Retina (tissue), 1 donor: ENCODE data around the gene ELOB.

Experiments
- DNase-seq: peaks from one replicate; pipeline ENCODE4 v3.0.0-alpha.2; 2016

Gene ELOB

GRCh38 chr16:2809149-2809760 lies 32.2 kb upstream of the ELOB start:
- DNase-seq, result no peak

GRCh38 chr16:2808181-2808580 lies 31.1 kb upstream of the ELOB start:
- no peak for DNase-seq

DNA sequence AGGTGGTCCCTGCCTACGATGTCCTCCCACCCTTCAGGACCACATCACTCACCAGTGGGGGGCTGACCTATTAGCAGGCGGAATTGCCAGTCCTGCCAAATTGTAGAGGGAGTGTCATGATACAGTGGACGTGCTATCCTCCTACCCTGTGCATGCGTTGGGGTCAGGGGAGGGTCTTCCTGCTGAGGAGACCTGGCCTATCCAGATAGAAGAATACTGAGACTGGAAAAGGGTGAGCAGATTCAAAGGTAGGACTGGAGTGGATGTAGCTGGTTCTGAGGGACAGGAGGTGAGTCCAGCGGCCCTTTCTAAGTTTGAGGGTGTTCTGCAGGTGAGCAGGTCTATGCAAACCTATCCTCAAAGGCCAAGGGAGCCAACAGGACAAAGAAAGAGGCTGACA lies 29.2 kb upstream of the ELOB start:
- no peak for DNase-seq

DNA sequence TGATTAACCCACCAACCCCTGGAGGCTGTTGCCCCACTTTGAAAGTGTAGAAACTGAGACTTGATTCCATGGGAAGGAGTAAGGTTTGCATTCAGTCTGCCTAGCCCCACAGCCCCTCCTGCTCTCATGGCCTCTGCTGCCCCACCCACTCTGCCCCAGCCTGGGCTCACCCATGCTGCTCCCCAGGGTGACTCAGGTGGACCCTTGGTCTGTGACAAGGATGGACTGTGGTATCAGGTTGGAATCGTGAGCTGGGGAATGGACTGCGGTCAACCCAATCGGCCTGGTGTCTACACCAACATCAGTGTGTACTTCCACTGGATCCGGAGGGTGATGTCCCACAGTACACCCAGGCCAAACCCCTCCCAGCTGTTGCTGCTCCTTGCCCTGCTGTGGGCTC lies 27.6 kb upstream of the ELOB start:
- no peak for DNase-seq

DNA sequence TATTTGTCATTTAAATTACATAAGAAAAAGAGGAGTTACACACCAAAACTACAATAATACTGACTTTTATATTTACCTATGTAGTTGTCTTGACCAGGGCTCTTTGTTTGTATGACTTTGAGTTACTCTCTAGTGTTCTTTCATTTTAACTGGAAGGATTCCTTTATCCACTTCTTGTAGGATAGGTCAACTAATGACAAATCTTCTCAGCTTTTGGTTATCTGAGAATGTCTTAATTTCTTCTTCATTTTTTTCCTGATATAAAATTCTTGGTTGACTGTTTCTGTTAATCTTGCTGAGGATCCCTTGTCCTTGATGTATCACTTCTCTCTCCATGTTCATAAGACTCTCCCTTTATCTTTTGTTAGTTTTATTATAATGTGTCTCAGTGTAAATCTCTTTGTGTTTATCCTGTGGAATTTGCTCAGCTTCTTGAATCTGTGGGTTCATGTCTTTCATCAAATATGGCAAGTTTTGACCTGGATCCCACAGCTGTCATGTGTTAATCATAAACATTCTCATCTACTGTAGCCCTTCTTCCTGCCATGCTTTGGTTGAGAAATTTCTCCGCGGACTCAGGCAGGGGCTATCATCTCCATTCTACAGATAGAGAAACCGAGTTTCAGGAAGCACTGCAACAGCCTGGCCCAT lies 26.6 kb upstream of the ELOB start:
- no peak for DNase-seq

GRCh38 chr16:2799859-2800226 lies 22.8 kb upstream of the ELOB start:
- no peak for DNase-seq

GRCh38 chr16:2799205-2799858 lies 22.3 kb upstream of the ELOB start:
- no peak for DNase-seq

- no peak for DNase-seq
Measured at GRCh38 chr16:2798723-2799204, 21.7 kb upstream of the ELOB start.

DNA sequence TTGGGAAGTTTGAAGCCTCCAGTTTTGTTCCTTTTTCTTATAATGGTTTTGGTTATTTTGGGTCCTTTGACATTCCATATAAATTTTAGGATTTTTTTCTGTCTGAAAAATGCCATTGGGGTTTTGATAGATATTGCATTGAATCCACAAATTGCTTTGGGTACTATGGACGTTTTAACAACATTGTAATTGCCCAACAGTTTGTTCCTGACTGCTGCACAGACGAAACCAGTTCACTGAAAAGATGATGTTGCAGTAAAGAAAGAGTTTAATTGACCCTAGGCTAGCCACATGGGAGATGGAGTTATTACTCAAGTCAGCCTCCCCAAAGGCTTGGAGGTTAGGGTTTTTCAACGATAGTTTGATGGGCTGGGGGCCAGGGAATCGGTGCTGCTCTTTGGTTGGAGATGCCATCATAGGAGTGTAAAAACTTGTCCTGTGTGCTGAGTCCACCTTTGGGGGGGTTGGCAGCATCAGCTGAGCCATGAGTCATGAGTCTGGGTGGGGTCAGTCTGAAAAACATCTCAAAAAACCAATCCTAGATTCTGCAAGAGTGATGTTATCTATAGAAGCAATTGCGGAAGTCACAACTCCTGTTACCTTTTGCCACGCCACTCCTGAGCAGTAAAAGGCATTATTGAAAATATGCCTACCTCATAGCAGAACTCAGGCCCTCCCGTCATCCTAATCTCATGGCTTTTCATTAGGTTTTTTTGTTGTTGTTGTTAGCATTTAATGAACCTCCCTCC lies 18.5 kb upstream of the ELOB start:
- no peak for DNase-seq

- no peak for DNase-seq
Measured at GRCh38 chr16:2792940-2793339, 15.9 kb upstream of the ELOB start.

DNA sequence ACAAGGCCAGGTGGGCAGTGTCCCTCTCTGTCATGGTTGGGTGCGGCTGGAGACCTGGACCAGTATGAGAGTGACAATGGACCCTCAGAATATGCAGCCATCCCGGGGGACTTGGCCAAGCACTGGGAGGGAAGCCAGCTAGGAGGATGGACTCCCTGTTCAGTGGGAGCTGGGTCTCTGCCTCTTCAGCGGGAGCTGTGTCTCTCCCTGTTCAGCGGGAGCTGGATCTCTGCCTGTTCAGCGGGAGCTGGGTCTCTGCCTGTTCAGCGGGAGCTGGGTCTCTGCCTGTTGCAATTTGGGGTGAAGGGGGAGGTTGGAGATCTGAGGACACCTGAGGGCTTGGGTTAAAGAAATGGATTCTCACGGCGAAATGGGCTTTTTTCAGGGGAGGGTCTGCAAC lies 14.1 kb upstream of the ELOB start:
- DNase-seq, result no peak

DNA sequence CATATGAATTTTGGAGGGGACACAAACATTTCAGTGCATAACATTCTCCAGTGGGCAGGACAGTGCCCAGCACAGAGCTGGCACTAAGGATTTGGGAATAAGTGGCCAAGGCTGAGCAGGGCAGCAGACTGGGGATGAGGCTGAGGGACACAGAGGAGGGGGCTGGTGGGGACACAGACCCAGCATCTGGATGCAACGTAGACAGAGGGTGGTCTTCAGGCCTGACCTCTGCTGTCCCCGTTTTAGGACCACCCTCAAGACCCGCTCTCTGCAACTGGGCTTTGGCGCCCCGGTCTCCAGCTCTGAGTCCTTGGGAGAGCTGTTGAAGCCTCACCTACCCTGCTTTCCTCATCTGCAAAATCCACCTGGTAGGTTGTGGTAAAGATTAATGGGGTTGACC lies 13.6 kb upstream of the ELOB start:
- DNase-seq, result no peak

DNA sequence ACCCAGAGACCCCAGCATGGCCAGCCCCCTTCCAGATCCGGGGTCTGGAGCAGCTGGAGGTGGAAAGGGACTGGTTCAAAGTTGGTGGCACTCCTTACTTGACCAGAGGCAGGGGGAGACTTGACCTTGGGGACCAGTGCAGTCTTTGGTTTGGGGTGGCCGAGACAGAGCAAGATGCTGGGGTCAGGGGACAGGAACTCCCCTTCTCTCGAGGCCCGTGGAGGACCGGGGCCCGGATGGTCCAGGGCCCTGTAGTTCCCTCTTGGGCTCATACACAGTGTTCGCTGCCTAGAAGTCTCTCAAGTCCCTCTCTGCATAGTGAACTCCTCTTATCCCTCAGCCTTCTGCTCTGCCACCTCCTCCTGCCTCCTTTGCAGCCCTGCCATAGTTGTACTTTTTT lies 10.9 kb upstream of the ELOB start:
- DNase-seq, result no peak

DNA sequence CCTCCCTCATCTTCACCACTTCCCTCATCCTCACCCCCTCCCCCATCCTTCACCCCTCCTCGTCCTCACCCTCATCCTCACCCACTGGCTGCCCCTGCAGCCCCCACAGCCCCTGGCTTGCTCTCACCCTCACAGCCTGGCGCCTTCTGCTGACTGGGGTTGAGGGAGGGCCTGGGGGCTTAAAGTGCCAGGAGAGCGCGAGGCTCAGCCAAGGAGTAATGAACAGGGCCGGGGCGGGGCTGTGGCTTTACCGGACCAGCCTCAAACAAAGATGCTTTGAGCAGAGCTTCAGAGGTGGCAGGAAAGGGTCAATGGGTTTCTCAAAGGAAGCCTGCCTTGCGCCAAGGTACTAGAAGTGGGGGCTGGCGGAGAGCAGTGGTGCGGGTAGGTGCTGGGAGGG lies 10.3 kb upstream of the ELOB start, which contains the start of gene PRSS33:
TSS of gene PRSS33 (minus strand) at position 155 of the 400 bp plus-strand sequence. CDS start 1,013 bp downstream, outside the sequence.
- DNase-seq, result no peak

DNA sequence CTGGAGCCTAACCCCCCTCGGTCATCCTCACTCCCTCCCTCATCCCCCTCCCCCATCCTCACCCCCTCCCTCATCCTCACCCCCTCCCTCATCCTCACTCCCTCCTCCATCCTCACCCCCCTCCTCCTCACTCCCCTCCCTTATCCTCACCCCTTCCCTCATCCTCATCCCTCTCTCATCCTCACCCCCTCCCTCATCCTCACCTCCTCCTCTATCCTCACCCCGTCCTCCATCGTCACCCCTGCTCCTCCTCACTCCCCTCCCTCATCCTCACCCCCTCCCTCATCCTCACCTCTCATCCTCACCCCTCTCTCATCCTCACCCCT lies 9.7 kb upstream of the ELOB start:
- no peak for DNase-seq

GRCh38 chr16:2786061-2786825 lies 9.2 kb upstream of the ELOB start:
- DNase-seq, result no peak

DNA sequence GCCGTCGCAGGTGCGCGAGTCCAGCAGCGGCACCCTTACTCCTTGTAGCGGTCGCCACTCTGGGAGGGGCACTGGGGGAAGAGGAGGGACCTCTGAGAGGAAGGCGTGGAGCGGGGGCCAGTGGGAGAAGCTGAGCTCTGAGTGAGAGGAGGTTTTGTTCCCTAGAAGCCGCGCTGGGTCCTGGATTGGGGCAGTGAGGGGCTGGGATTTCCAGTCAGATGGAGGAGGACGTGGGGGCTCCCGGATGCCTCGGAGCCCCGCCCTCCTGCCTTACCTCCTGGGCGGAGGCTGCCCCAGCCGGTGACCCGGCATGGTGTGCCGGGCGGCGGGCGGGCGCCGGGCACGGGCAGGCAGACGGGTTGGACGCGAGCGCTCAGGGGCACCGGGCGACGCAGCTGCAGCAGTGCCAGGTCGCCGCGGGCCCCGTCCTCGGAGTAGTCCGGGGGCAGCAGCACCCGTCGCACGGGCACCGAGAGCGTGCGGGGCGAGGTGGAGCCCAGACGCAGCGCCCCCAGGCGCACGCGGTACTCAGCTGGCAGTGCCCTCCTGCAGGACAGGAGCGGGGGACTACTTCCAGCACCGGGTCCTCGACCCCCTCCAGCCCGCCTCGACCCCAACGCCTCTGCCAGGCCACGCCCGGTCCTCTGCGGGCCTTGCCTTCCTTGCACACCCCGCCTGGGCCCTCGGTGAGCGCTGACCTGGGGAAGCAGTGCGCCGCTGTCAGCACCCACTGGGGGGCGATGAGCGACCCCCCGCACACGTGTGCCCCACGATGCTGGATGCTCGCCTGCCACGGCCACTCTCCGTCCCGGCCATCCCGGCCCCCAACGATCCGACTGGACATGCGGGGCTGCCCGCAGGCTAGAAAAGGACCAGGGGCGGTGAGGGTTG lies 8.3 kb upstream of the ELOB start:
- DNase-seq, result peak; percentile 43

DNA sequence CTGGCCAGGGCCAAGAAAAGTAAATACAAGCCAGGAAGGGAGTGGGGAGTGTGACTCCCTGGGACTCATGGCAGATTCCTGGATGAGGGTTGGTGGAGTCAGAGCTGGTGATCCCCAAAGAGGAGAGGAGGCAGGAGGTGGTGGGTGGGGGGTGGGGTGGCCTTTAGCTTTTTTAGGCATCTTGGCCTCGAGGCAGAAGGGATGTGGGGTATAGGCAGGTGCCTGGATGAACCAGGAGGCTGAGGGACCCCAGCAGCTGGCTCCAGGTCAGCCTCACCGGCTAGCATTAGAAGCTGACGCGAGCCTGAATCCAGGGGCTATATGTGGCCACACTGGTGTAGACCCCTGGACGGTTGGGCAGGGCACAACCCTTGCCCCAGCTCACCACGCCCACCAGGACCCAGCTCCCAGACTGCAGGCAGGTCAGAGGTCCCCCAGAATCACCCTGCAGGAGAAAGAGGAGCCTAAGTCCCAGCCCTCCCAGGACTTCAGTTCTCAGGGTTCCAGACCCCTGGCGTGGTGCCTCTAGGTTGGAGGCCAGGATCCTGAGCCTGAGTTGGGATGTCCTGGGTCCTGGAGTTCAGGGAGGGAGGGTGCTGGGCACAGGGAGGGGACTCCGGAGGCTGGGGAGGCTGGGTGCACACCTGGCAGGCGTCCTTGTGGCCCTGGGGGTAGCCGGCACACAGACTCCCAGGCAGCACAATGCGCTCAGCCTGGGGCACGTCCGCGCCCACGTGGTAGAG lies 7.4 kb upstream of the ELOB start:
- no peak for DNase-seq

DNA sequence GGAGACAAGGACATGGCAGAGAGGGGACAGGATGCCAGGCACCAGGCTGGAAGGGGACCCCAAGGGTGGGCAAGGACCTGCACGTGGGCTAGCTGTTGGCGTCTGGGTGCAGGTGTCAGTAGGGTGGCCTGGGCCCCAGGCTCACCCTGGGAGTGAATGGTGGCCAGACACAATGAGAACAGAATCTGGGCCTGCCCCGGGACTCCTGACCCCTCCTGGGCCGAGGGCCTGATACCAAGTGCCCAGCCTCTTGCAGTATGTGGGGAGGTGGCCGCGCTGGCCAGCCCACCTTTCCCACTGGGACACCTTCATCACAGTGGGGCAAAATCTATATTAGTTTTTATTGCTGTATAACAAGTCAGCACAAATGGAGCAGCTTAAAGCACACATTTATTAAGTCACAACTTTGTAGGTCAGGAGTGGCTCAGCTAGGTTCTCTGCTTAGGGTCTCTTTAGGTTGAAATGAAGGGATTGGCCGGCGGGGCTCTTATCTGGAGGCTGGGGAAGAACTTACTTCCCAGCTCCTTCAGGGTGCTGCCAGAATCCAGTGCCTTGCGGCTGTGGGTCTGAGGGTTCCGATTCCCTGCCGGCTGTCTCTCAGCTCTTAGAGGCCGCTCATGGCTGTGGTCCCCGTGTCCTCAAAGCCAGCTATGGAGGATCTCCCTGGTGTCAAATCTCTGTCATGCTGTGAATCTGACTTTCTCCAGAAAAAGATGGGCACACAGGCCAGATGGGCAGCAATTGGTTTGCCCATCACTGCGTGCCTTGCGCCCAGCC lies 6.7 kb upstream of the ELOB start:
- no peak for DNase-seq
